GM18511 (cell line): Measurements from ENCODE around the gene STAMBPL1.
"Not testable (repeated sequence)": the region's sequence is repeated elsewhere in the genome, so short reads cannot be mapped to it uniquely, and the experiment has no call there.

ENCODE experiments used
- ATAC-seq: cut with Tn5 transposase; IDR thresholded peaks from one replicate; pipeline ENCODE4 v1.9.1; 2021; ENCODE audit warnings: mild to moderate bottlenecking, moderate library complexity; ENCODE audit not compliant: unreplicated experiment

STAMBPL1 gene

GRCh38 chr10:88879534-88880281 is at the start of gene STAMBPL1:
TSS of gene STAMBPL1 (plus strand) at chr10:88880245. CDS start at chr10:88901709, 21,464 bp downstream.
- peak; percentile 67 for ATAC-seq

- ATAC-seq = no peak
Measured at GRCh38 chr10:88830643-88831268, 49.3 kb upstream of the STAMBPL1 start.

- no peak for ATAC-seq
Measured at GRCh38 chr10:88831709-88832108, 48.3 kb upstream of the STAMBPL1 start.

- ATAC-seq = no peak
Measured at GRCh38 chr10:88832376-88832775, 47.7 kb upstream of the STAMBPL1 start.

GRCh38 chr10:88833156-88833555 is 46.9 kb upstream of the STAMBPL1 start:
- no peak for ATAC-seq

GRCh38 chr10:88833723-88834122 is 46.3 kb upstream of the STAMBPL1 start:
- no peak for ATAC-seq

GRCh38 chr10:88835096-88835909 is 44.7 kb upstream of the STAMBPL1 start:
- peak; percentile 87 for ATAC-seq

- ATAC-seq = no peak
Measured at GRCh38 chr10:88835910-88836221, 44.2 kb upstream of the STAMBPL1 start.

- ATAC-seq = not testable (repeated sequence)
Measured at GRCh38 chr10:88837632-88838031, 42.4 kb upstream of the STAMBPL1 start.

GRCh38 chr10:88838766-88839350 is 41.2 kb upstream of the STAMBPL1 start:
- ATAC-seq = no peak

GRCh38 chr10:88840104-88840503 is 39.9 kb upstream of the STAMBPL1 start:
- no peak for ATAC-seq

GRCh38 chr10:88840881-88841280 is 39.2 kb upstream of the STAMBPL1 start:
- no peak for ATAC-seq

- ATAC-seq = no peak
Measured at GRCh38 chr10:88841316-88842111, 38.5 kb upstream of the STAMBPL1 start.

- ATAC-seq = no peak
Measured at GRCh38 chr10:88843171-88843570, 36.9 kb upstream of the STAMBPL1 start.

- no peak for ATAC-seq
Measured at GRCh38 chr10:88848499-88848898, 31.5 kb upstream of the STAMBPL1 start.

- ATAC-seq = no peak
Measured at GRCh38 chr10:88849234-88849633, 30.8 kb upstream of the STAMBPL1 start.

GRCh38 chr10:88850712-88851111 is 29.3 kb upstream of the STAMBPL1 start:
- no peak for ATAC-seq

- ATAC-seq = no peak
Measured at GRCh38 chr10:88851706-88852105, 28.3 kb upstream of the STAMBPL1 start, which contains the start of gene ANKRD22. TSS of gene ANKRD22 (minus strand) at chr10:88851844. CDS start at chr10:88851607, 237 bp downstream.

- ATAC-seq = no peak
Measured at GRCh38 chr10:88852327-88852726, 27.7 kb upstream of the STAMBPL1 start.

- no peak for ATAC-seq
Measured at GRCh38 chr10:88853155-88853881, 26.7 kb upstream of the STAMBPL1 start.
